Hematopoietic multipotent progenitor cell treated with erythropoietin and hydrocortisone succinate and interleukin-3 and kit ligand, for 4 days (in vitro differentiated cells): Measurements from ENCODE around the gene NDUFAF8.

Source experiments
- DNase-seq: peaks from one replicate; pipeline ENCODE4 v3.0.0-alpha.2; 2015

The NDUFAF8 gene

GRCh38 chr17:81253358-81254131 is 14.4 kb downstream of the NDUFAF8 start:
- peak; percentile 63 for DNase-seq

GRCh38 chr17:81254955-81255717 is 16.0 kb downstream of the NDUFAF8 start:
- DNase-seq: peak; percentile 47

GRCh38 chr17:81256616-81257015 is 17.5 kb downstream of the NDUFAF8 start:
- DNase-seq: no peak

GRCh38 chr17:81257533-81257932 is 18.4 kb downstream of the NDUFAF8 start:
- DNase-seq: no peak

- no peak for DNase-seq
These were observed 19.2 kb downstream of the NDUFAF8 start for GRCh38 chr17:81258292-81258691.

GRCh38 chr17:81259058-81259605 is 20.0 kb downstream of the NDUFAF8 start:
- DNase-seq: no peak

GRCh38 chr17:81260171-81260570 is 21.1 kb downstream of the NDUFAF8 start:
- no peak for DNase-seq

- DNase-seq: no peak
These were observed 21.5 kb downstream of the NDUFAF8 start for GRCh38 chr17:81260641-81261040.

- no peak for DNase-seq
These were observed 22.0 kb downstream of the NDUFAF8 start for GRCh38 chr17:81261096-81261495.

- no peak for DNase-seq
These were observed 22.6 kb downstream of the NDUFAF8 start for GRCh38 chr17:81261582-81262336.

GRCh38 chr17:81263371-81264181 is 24.5 kb downstream of the NDUFAF8 start:
- no peak for DNase-seq

GRCh38 chr17:81264640-81265039 is 25.5 kb downstream of the NDUFAF8 start:
- no peak for DNase-seq

GRCh38 chr17:81265576-81265975 is 26.5 kb downstream of the NDUFAF8 start:
- DNase-seq: no peak

- no peak for DNase-seq
These were observed 28.4 kb downstream of the NDUFAF8 start for GRCh38 chr17:81267390-81268067.

- DNase-seq: no peak
These were observed 31.2 kb downstream of the NDUFAF8 start for GRCh38 chr17:81270279-81270678.

GRCh38 chr17:81271226-81271625 is 32.1 kb downstream of the NDUFAF8 start:
- no peak for DNase-seq

- peak; percentile 32 for DNase-seq
These were observed 33.5 kb downstream of the NDUFAF8 start for GRCh38 chr17:81272616-81273015.

GRCh38 chr17:81273698-81274470 is 34.8 kb downstream of the NDUFAF8 start:
- DNase-seq: no peak

GRCh38 chr17:81274471-81274855 is 35.3 kb downstream of the NDUFAF8 start:
- no peak for DNase-seq

GRCh38 chr17:81276781-81277180 is 37.7 kb downstream of the NDUFAF8 start:
- no peak for DNase-seq

- no peak for DNase-seq
These were observed 38.3 kb downstream of the NDUFAF8 start for GRCh38 chr17:81277421-81277820.
